ENCODE results near the gene CASP7. TPM values are rescaled to one million over a fixed set of nuclear protein-coding genes. Genes with fewer than 3 reads are reported as not detected.

CASP7 gene
- 18.4 and 20.3 TPM in 2 replicates for total RNA-seq

DNA sequence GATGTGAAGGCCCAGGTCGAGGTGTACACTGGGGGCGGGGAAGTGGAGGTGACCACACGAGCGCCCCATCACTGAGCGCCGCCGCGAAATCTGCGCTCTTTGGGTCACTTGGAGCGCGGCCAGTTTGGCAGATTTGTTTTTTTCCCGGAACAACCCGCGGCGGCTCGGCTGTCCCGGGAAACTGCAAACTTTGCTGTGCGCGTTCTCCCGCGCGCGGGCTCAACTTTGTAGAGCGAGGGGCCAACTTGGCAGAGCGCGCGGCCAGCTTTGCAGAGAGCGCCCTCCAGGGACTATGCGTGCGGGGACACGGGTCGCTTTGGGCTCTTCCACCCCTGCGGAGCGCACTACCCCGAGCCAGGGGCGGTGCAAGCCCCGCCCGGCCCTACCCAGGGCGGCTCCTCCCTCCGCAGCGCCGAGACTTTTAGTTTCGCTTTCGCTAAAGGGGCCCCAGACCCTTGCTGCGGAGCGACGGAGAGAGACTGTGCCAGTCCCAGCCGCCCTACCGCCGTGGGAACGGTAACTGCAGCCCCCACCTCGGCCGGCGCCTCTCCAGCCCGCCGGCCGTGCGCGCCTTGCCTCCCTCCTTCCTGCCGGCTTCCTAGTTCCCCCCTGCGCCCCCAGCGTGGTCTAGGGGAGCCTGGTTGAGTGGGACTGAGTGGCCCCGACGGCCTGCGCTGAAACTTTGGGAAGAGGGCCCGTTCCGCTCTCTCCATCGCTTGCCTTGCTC, at the start of gene CASP7:
CASP7 (plus strand) TSS at position 450 of the 727 bp plus-strand sequence. CDS start 17,582 bp downstream, outside the sequence.
- Histone ChIP-seq H3K27me3 (ENCODE audit: control insufficient read depth, insufficient read depth, low read length) (no peaks in the 10 kb centered on the region), H3K36me3 (ENCODE audit: control insufficient read depth, insufficient read depth, low read length) (no peaks in the 10 kb centered on the region), H3K4me3 (ENCODE audit: low read depth, low read length) (peak within 1 kb of the TSS; percentile 83)
- peak; percentile 14 for DNase-seq (ENCODE audit: low read depth)
- TF ChIP-seq, protein P1, sequence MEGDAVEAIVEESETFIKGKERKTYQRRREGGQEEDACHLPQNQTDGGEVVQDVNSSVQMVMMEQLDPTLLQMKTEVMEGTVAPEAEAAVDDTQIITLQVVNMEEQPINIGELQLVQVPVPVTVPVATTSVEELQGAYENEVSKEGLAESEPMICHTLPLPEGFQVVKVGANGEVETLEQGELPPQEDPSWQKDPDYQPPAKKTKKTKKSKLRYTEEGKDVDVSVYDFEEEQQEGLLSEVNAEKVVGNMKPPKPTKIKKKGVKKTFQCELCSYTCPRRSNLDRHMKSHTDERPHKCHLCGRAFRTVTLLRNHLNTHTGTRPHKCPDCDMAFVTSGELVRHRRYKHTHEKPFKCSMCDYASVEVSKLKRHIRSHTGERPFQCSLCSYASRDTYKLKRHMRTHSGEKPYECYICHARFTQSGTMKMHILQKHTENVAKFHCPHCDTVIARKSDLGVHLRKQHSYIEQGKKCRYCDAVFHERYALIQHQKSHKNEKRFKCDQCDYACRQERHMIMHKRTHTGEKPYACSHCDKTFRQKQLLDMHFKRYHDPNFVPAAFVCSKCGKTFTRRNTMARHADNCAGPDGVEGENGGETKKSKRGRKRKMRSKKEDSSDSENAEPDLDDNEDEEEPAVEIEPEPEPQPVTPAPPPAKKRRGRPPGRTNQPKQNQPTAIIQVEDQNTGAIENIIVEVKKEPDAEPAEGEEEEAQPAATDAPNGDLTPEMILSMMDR (IDR thresholded peaks at IDR 0.05; ENCODE audit: insufficient read depth, low read length, poor library complexity, severe bottlenecking) = peak; percentile 39

DNA sequence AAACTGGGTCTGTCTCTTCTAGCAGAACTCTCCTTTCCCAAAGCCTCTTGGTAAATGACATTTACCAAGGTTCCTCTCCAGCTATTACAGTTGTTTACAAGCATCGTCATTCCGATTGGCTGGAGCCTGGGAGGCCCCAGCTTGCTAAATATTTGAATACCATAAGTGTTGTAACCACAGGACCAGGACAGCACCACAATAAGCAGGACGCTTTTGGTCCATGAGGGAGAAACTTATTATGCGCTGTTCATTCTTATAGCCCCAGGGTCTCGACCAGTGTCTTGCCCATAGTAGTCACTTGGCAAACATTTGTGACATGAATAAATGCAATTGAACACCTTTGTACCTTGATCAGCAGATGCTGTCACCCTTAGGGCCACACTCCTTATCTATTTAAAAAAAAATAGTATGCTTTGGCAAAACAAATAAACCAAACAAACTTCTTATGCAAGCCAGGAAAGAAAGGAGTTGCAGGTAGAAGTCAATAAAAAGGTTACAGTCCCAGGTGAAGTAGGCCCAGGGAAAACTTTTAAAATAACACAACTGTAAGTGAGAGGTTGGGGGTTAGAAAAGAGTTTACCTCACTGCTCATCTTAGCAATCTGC, 48.7 kb upstream of the CASP7 start:
- TF ChIP-seq, protein P1 (IDR thresholded peaks at IDR 0.05; ENCODE audit: insufficient read depth, low read length, poor library complexity, severe bottlenecking) = no peak
- no peaks in the 10 kb centered on the region for H3K36me3 ChIP-seq (ENCODE audit: control insufficient read depth, insufficient read depth, low read length)
- H3K27me3 ChIP-seq (ENCODE audit: control insufficient read depth, insufficient read depth, low read length) = peaks cover 2% of the 10 kb centered on the region
- DNase-seq (ENCODE audit: low read depth) = no peak
- no peak overlapping the region for H3K4me3 ChIP-seq (ENCODE audit: low read depth, low read length)

DNA sequence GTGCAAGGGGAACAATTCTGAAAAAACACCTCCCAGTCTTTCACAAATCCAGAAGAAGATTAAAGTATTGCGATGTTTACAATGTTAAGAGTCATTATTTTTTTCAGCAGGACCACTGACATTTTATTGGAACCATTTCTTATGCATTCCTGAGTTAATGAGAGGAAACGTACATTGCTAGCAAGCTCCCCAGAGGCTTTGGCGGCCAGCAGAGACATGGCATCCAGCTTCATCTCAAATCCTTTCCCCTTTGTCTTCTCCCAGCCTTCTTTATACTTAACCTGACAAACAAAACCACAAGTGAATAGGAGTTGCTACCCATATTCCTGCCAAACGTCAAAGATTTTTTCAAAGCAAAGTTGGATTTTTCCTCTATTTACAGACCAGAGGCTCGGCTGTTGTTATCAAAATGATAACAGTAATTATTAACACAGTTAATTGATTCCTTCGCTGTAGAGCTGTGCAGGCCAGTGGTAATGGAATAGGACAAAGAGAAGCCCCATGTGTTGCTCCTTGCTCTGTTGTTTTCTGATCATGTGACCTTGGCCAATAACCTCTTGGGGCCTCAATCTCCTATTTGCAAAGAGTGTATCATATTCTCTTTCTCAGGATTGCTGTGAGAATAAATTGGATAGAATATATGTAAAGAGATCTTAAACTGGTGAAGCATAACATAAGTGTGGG, 47.9 kb upstream of the CASP7 start:
- Histone ChIP-seq H3K4me3 (ENCODE audit: low read depth, low read length) (no peak overlapping the region), H3K27me3 (ENCODE audit: control insufficient read depth, insufficient read depth, low read length) (no peaks in the 10 kb centered on the region), H3K36me3 (ENCODE audit: control insufficient read depth, insufficient read depth, low read length) (no peaks in the 10 kb centered on the region)
- TF ChIP-seq, protein P1 (IDR thresholded peaks at IDR 0.05; ENCODE audit: insufficient read depth, low read length, poor library complexity, severe bottlenecking) = no peak
- DNase-seq (ENCODE audit: low read depth) = no peak

DNA sequence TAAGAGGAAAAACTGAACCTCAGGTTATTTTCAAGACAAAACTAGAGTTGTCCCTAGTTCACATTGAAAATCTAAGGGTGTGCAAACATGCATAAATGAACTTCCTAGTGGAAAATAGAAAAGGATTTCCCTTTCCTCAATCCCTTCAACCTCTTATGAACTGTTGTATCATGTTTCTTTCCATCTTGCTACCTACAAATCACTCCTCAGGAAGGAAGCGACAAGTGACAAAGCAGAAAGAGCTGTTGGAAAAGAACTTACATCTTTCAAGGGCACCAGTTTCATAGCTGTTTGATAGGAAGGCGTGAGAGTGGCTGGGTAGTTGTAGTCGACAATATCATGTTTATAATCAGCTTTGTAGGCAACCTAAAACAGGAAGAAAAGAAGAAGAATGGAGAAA, 39.7 kb upstream of the CASP7 start:
- no peaks in the 10 kb centered on the region for H3K27me3 ChIP-seq (ENCODE audit: control insufficient read depth, insufficient read depth, low read length)
- TF ChIP-seq, protein P1 (IDR thresholded peaks at IDR 0.05; ENCODE audit: insufficient read depth, low read length, poor library complexity, severe bottlenecking) = no peak
- H3K4me3 ChIP-seq (ENCODE audit: low read depth, low read length) = no peak overlapping the region
- DNase-seq (ENCODE audit: low read depth) = no peak
- H3K36me3 ChIP-seq (ENCODE audit: control insufficient read depth, insufficient read depth, low read length) = no peaks in the 10 kb centered on the region

DNA sequence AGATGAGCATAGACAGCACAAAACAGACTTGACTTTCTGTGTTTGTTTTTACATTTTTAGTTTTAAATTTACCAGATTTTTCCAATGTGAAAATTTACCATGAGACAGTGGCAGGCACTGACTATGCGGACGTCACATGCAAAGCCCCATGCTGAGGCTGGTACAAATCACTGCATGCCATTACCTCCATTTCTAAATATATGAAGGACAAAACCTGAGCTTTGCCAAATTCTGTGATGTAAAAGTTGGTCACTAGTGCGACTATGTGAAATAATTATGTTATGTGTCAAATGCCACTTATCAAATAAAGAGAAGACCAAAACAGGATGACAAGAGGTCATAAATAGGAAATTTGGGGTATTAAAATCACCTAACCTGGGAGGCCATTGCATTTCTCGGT, 38.0 kb upstream of the CASP7 start:
- H3K27me3 ChIP-seq (ENCODE audit: control insufficient read depth, insufficient read depth, low read length) = no peaks in the 10 kb centered on the region
- TF ChIP-seq, protein P1 (IDR thresholded peaks at IDR 0.05; ENCODE audit: insufficient read depth, low read length, poor library complexity, severe bottlenecking) = no peak
- no peaks in the 10 kb centered on the region for H3K36me3 ChIP-seq (ENCODE audit: control insufficient read depth, insufficient read depth, low read length)
- DNase-seq (ENCODE audit: low read depth) = no peak
- H3K4me3 ChIP-seq (ENCODE audit: low read depth, low read length) = no peak overlapping the region

Data from kidney epithelial cell (primary cell).